ENCODE results near the gene WDR86. TPM values are rescaled to one million over a fixed set of nuclear protein-coding genes. Genes with fewer than 3 reads are reported as not detected.

Gene WDR86
- total RNA-seq, 2 experiments from 2014 or later, result 0.25 TPM

GRCh38 chr7:151388430-151388829 is 21.4 kb downstream of the WDR86 start:
- DNase-seq (no peak), ATAC-seq (no peak)
- POLR2A ChIA-PET, result no interaction called here
- intact Hi-C loops (cut with micrococcal nuclease), result no loop called here
- Mint-ChIP-seq H3K4me3 (no peak overlapping the region), H3K36me3 (ENCODE audit: low read depth) (no peaks in the 10 kb centered on the region), H3K27ac (no peak overlapping the region), H3K9me3 (no peaks in the 10 kb centered on the region), H3K27me3 (peaks cover 14% of the 10 kb centered on the region), H3K4me1 (ENCODE audit: low read depth) (peaks cover 5% of the 10 kb centered on the region)
- TF ChIP-seq, protein P1, sequence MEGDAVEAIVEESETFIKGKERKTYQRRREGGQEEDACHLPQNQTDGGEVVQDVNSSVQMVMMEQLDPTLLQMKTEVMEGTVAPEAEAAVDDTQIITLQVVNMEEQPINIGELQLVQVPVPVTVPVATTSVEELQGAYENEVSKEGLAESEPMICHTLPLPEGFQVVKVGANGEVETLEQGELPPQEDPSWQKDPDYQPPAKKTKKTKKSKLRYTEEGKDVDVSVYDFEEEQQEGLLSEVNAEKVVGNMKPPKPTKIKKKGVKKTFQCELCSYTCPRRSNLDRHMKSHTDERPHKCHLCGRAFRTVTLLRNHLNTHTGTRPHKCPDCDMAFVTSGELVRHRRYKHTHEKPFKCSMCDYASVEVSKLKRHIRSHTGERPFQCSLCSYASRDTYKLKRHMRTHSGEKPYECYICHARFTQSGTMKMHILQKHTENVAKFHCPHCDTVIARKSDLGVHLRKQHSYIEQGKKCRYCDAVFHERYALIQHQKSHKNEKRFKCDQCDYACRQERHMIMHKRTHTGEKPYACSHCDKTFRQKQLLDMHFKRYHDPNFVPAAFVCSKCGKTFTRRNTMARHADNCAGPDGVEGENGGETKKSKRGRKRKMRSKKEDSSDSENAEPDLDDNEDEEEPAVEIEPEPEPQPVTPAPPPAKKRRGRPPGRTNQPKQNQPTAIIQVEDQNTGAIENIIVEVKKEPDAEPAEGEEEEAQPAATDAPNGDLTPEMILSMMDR (IDR thresholded peaks at IDR 0.05), result no peak
- CTCF ChIA-PET, result no interaction called here

DNA sequence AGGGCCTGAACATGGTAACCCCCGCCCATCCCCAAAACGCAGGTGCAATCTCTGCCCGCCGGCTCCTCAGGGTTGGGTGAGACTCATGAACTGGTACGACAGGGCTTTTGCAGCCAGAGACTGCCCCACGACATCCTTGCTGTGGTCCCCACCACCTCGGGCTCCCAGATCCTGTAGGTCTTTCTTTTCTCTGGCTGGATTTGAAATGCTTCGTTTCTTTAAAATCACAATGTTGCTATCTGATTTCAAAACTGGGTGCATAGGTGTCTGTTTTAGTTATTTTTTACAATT is 21.9 kb downstream of the WDR86 start:
- peaks cover 5% of the 10 kb centered on the region for H3K4me1 Mint-ChIP-seq (ENCODE audit: low read depth)
- DNase-seq (no peak), ATAC-seq (no peak)
- peaks cover 15% of the 10 kb centered on the region for H3K27me3 Mint-ChIP-seq
- CTCF ChIA-PET, result no interaction called here
- no peaks in the 10 kb centered on the region for H3K9me3 Mint-ChIP-seq
- no peak overlapping the region for H3K4me3 Mint-ChIP-seq
- H3K27ac Mint-ChIP-seq, result no peak overlapping the region
- POLR2A ChIA-PET, result no interaction called here
- no peaks in the 10 kb centered on the region for H3K36me3 Mint-ChIP-seq (ENCODE audit: low read depth)
- intact Hi-C loops (cut with micrococcal nuclease), result no loop called here
- TF ChIP-seq, protein P1 (IDR thresholded peaks at IDR 0.05), result no peak

DNA sequence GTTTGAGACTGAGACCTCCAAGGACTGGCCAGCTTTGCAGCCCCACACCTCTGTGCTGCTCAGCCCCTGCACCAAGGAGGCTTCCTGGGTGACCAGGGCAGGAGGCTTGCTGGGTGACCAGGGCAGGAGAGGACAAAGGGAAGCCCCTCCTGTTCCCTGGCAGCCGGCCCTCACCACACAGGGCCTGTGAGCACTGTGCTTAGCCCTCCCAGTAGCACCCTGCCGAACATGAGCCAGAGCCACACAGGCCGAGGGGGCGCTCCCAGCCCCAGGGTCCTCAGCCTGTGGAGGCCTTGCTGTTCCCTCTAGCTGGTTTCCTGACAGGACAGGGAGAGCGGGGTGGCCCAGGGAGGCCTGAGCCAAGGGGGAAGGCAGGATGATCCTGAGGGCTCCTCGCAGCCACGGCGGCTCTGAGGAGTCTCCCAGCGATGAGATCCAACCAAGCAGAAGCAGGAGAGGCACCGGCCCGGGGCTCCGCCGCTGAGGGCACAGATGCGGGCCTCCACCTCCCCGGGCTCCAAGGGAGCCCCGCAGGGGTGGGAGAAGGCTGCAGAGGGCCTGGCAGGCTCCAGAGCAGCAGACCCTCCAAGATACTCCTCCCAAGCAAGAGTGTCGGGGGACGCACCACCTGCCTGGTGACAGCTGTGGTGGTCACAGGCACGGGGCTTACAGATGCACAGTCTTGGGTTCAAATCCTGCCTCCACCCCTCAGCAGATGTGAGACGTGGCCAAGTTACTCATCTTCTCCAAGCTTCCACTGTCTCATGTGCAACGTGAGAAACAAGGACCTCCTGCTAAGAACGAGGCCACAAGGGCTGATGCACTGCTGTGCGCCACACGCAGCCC is 22.5 kb downstream of the WDR86 start:
- ChIA-PET POLR2A (interaction anchor here (0.6 kb wide), 1 partner anchor 223 kb away, joined by 3 read pairs; no protein-coding TSS in a partner anchor), CTCF (no interaction called here)
- Mint-ChIP-seq H3K27me3 (peaks cover 18% of the 10 kb centered on the region), H3K4me3 (no peak overlapping the region), H3K4me1 (ENCODE audit: low read depth) (peaks cover 8% of the 10 kb centered on the region), H3K9me3 (no peaks in the 10 kb centered on the region), H3K27ac (no peak overlapping the region), H3K36me3 (ENCODE audit: low read depth) (no peaks in the 10 kb centered on the region)
- TF ChIP-seq, protein P1 (IDR thresholded peaks at IDR 0.05), result no peak
- DNase-seq (no peak), ATAC-seq (no peak)
- intact Hi-C loops (cut with micrococcal nuclease), result no loop called here

GRCh38 chr7:151386301-151387160 is 23.3 kb downstream of the WDR86 start:
- no peak overlapping the region for H3K27ac Mint-ChIP-seq
- no peak overlapping the region for H3K4me3 Mint-ChIP-seq
- H3K4me1 Mint-ChIP-seq (ENCODE audit: low read depth), result peaks cover 12% of the 10 kb centered on the region
- intact Hi-C loops (cut with micrococcal nuclease), result no loop called here
- H3K27me3 Mint-ChIP-seq, result peaks cover 21% of the 10 kb centered on the region
- TF ChIP-seq, protein P1 (IDR thresholded peaks at IDR 0.05), result no peak
- no peaks in the 10 kb centered on the region for H3K36me3 Mint-ChIP-seq (ENCODE audit: low read depth)
- no peak for ATAC-seq
- DNase-seq, result no peak
- H3K9me3 Mint-ChIP-seq, result no peaks in the 10 kb centered on the region
- ChIA-PET POLR2A (interaction anchor here (0.6 kb wide), 1 partner anchor 222 kb away, joined by 3 read pairs; no protein-coding TSS in a partner anchor), CTCF (no interaction called here)

All from activated CD8-positive, alpha-beta T cell treated with anti-CD3 and anti-CD28 coated beads for 36 hours (primary cell).